ENCODE results near the gene HID1.

The HID1 gene

DNA sequence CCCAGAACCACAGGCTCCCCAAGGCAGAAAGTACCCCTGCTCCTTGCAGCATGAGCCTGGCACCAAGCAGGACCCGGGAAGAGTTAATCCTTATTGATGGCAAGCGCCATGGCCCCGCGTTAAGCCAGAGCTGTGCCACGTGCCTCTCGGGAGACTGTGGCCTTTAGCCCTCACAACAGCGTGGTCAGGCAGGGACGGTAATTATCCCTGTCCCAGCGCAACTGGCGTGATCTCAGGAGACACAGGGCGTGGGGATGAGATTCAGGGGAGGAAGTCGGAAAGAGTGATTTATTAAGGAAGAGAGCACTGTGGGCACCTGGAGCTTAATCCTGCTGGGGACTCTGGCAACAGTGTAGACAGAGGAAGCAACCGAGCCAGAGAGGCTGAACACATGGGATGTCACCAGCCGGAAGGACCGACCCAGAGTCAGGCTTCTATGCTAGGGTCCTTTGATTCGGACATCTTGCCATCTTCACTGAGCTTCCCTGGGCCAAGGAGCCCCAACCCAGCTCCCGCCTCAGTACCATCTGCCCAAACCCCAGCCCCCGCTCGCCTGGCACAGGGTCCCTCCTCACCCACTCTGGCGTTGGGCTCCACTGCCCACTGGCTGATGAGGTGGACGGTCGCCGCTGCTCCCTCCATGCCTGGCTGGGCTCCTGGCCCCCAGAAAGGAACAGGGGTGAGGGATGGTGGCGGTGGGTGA lies 20.0 kb downstream of the HID1 start:
- FAIRE-seq (no peak), DNase-seq (ENCODE audit: extremely low spot score, insufficient read length, low read depth) (no peak)

DNA sequence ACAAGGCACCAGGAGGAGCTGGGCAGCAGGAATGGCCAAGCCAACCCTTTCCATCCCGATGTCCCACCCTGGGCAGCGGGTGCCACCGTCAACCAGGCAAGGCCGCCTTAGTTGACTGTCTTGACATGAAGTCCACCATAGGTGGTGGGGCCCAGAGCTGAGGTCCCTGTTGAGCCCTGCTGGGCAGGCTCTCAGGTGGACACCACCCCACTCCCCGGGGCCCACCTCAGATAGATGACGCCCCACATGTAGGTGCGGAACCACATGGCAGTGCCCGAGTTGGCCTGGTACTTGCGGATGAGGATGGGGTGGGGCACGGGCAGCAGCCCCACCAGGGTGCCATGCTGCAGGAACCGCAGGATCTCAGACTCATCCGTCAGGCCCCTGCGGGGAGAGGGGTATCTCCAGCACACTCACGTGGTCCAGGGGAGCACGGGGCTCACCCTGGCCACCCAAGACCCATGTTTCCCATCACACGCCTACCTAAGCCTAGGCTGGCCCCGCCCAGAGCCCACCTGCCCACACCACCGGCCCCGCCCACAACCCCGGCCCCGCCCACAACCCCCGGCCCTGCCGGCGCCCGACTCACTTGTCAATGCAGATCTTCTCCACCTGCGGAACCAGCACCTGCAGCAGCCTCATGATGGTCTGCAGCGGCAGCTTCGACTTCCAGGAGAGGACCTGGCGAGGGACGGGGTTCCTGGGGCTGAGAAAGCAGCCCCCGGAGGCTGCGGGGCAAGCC lies 20.7 kb downstream of the HID1 start:
- DNase-seq (ENCODE audit: extremely low spot score, insufficient read length, low read depth), result no peak
- FAIRE-seq, result no peak

DNA sequence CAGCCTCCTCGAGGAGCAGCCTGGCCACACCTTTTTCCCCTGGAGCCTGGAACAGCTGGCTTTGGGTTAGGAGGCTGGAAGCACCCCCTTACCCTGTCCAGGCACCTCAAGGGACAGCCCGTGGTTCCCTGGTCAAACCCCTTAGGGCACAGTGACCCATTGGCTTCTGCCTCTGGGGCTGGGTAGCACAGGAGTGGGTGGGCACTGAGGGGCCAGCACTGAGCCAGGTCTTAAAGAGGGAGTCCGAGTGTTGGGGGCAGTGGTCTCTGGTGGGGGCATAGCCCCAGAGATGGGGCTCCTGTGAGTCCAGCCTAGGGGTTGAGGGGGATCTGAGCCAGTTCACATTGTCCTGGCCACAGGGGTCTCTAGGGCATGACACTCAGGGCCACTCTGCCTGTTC lies 21.5 kb downstream of the HID1 start:
- no peak for DNase-seq (ENCODE audit: extremely low spot score, insufficient read length, low read depth)
- no peak for FAIRE-seq

DNA sequence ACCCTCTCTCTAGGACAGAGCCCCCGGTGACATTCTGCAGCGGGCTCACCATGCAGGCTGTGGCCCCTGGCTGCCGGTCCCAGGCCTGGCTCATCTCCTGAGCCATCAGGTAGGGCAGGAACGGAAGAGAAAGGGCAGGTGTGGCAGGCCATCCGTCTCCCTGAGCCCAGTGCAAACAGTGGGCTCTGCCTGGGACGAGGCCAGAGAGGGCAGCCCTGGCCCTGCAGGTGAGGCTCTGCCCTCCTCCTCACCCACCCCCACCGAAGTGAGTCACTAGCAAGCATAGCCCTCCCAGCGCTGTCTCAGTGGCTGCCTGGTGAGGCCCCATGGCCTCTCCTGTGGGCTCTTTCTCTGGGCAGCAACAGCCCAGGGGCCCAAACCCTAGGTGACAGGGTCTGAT lies 22.4 kb downstream of the HID1 start:
- FAIRE-seq, result no peak

DNA sequence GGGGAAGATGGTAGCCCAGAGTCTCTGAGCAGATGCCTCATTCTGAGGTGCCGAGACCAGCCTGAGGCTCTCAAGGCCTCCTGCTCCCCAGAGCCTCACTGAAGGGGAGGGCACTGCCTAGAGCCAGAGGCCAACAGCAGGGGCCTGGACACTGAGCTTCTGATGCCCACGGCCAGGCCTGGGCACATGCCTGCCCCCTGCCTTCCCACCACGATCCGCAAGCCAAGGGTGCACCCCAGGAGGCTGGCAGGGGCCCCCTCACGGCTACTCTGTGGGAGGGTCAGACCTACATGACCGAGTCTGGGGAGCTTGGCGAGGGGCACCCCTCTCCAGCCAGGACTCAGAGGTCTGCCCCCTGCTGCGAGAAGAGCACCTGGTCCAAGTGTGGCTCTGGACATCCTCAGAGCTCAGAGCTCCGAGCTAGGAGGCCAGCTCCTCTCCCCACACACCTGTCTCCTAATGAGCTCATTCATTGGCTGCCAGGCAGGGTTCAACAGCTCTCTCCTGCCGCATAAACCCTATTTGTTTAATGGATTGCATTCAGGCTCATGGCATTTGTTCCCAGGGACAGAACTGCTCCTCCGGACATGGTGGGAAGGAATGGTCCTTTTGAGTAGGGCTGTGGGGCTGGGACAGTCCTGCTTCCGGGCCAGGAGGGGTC lies 23.0 kb downstream of the HID1 start:
- no peak for DNase-seq (ENCODE audit: extremely low spot score, insufficient read length, low read depth)
- FAIRE-seq, result no peak

More for the DNA sequence above, 22.4 kb downstream of the HID1 start:
- DNase-seq (ENCODE audit: extremely low spot score, insufficient read length, low read depth), result no peak

DNA sequence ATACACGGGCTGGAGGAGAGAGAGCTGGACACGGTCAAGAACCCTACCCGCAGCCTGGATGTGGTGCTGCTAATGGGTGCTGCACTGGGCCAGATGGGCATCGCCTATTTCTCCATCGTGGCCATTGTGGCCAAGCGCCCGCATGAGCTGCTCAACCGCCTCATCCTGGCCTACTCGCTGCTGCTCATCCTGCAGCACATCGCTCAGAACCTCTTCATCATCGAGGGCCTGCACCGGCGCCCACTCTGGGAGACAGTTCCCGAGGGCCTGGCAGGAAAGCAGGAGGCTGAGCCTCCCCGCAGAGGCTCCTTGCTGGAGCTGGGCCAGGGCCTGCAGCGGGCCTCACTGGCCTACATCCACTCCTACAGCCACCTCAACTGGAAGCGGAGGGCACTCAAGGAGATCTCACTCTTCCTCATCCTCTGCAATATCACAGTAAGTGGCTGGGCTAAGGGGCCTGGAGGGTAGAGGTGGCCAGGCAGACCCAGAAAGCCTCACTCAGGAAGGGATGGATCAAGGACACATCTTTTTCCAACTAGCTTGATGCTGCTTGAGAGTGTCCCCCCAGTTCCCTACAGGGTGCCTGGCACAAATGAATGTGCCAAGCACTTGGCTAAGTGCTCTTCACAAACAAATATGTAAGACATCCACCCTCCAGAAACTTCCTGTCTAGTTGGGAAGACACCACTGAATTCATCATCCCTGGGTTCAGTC lies 25.4 kb downstream of the HID1 start:
- DNase-seq (ENCODE audit: extremely low spot score, insufficient read length, low read depth), result no peak
- no peak for FAIRE-seq

DNA sequence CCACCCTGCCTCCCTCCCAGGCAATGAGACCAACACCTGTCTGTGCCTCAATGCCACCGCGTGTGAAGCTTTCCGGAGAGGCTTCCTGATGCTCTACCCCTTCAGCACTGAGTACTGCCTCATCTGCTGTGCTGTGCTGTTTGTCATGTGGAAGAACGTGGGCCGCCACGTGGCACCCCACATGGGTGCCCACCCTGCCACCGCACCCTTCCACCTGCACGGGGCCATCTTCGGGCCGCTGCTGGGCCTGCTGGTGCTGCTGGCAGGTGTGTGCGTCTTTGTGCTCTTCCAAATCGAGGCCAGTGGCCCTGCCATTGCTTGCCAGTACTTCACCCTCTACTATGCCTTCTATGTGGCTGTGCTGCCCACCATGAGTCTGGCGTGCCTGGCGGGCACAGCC lies 25.9 kb downstream of the HID1 start:
- DNase-seq (ENCODE audit: extremely low spot score, insufficient read length, low read depth) (no peak), FAIRE-seq (no peak)

DNA sequence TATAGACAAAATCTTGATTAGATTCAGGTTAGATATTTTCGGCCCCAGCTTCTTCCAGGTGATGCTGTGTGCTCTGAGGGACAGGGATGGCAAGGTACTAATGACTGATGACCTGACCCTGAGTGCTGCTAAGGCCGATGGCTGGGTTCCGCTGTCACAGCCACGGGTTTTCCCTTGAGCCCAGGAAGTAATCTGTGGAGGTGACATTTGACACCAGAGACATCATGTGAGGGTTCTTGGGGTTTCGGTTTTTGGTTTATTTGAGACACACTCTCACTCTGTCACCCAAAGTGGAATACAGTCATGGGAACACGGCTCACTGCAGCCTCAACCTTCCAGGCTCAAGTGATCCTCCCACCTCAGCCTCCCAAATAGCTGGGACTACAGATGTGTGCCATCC lies 27.0 kb downstream of the HID1 start:
- FAIRE-seq, result peak; percentile 88

DNA sequence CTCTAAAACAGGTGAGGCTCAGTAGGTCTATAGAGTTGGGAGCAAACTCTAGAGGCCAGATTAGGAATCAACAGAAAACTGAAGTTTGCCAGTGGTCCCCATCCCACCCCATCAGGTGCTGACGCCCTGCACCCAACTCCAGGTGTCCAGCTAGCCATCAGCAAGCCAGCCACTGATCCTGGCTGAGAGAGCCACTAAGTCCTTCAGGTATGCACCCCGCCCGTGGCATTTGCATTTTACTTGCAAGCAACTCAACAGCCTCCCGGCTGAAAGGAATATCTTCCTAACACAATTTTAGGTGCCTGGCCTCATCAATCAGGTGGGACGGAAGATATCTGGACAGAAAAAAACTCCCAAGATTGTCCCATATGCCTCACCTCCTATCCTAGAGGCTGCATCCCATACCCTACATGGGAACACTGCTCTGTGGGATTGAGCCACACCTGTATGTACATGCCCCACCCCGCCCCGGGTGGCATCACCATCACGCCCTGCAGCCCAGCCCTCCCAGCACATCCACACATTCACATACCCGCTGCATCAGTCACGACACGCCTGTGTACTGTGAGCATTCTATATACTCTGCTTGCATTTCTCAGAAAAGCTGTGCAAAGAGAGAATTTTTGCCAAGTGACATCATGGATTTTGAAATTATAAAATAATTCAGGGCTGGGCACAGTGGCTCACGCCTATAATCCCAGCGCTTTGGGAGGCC lies 28.6 kb downstream of the HID1 start:
- no peak for FAIRE-seq
- no peak for DNase-seq (ENCODE audit: extremely low spot score, insufficient read length, low read depth)

More for the DNA sequence above, 27.0 kb downstream of the HID1 start:
- peak; percentile 40 for DNase-seq (ENCODE audit: extremely low spot score, insufficient read length, low read depth)

DNA sequence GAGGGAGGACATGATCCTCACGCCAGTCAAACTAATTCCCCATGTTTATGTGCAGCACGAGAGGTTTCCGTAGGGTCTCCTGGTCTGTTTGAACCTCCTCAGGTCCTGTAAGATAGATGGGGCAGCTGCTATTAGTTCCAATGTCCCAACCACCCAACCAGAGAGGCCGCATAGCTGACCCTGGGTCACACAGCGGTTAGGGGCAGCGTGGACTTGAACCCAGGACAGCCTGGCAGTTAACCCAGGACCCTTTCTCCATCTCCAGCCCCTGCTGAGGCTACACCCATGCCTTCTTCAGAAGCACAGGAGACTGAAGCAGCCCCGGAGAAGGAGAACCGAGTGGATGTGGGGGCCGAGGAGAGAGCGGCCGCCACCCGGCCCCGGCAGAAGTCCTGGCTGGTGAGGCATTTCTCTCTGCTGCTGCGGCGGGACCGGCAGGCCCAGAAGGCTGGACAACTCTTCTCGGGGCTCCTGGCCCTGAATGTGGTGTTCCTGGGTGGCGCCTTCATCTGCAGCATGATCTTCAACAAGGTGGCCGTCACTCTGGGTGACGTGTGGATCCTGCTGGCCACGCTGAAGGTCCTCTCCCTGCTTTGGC lies 31.3 kb downstream of the HID1 start:
- FAIRE-seq (no peak), DNase-seq (ENCODE audit: extremely low spot score, insufficient read length, low read depth) (no peak)

DNA sequence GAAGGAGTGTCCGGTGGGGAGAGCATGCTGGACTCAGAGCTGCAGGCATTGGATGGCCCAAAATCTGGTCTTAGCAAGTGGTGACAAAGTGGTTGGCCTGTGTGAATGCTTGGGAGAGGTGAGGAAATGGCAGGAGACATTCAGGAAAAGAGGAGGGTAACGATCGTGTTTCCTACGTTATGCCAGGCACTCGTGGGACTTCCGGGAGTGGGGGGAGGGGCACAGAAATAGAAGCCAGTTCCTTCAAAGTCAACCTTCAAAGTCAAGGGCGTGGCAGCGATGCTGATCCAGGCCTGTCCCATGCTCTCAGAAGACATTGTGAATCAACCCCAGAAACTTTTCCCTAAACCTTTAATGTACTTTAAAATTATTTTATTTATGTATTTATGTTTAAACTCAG lies 33.0 kb downstream of the HID1 start:
- FAIRE-seq, result no peak
- DNase-seq (ENCODE audit: extremely low spot score, insufficient read length, low read depth), result no peak

DNA sequence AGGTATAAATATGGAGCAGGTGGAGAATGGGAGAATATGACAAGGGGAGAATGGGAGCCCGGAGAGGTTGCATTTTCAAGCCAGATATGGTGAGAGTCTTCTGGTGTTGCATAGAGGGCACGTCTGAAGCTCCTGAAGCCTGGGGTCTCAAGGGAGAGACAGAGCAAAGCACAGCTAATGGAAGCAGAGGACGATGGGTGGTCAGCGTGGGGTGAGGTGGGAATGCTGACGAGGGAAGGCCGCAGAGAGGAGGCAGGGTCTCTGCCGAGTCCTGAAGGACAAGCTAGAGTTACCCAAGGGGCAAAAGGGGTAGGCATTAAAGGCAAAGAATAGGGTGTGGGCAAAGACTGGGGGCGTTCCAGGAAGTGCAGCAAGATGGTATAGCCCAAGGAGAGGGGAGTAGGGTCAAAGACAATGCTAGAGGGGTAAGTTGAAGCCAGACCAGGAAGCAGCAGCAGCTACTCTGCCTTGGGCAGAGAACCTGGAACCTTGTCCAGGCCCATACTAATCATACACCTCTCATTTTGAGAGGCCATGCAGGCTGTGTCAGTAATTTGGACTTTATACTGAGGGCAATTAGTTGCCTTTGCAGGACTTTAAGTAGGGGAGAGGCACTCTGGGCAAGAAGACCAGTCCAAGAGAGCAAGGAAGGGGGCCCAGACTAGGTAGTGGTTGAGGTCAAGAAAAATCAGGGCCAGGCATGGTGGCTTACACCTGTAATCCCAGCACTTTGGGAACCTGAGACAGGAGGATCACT lies 34.2 kb downstream of the HID1 start:
- FAIRE-seq, result no peak
- DNase-seq (ENCODE audit: extremely low spot score, insufficient read length, low read depth), result no peak

DNA sequence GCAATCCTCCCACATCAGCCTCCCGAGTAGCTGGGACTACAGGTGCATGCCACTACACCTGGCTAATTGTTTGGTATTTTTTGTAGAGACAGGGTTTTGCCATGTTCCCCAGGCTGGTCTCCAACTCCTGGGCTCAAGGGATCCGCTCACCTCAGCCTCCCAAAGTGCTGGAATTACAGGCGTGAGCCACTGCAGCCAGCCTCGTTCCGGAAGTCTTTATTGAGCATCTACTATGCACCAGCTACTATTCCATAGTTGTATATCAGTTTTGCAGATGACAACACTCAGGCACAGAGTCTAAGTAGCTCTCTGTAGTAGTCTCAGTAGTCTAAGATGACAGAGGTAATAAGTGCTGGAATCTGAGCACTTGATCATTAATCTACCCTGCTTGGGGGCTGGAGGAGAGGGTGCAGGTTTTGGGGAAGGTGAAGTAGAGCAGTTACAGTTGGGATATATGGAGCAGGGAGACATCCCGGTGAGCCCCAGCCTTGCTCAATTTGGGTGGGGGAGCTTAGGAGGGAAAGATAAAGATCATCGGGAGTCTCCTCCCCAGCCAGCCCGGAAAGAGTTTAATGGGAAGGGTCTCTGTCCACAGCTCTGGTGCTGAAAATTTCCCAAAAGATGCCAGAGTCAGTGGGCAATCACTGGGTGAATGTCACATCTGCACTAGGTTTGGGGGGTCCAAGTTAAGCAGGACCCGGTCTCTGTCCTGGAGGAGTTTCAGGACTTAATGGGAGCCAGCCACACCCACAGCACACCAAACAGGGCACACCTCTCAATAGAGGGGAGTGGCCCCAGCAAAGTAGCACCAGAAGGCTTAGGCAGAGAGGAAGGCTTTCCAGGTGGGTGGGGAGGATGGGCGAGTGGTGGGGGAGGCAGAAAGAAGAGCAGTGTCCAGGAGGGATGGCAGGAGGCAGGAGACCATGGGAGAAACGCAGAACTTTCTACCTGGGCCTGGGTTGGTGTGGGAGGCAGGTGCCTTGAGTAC lies 35.2 kb downstream of the HID1 start:
- no peak for FAIRE-seq

DNA sequence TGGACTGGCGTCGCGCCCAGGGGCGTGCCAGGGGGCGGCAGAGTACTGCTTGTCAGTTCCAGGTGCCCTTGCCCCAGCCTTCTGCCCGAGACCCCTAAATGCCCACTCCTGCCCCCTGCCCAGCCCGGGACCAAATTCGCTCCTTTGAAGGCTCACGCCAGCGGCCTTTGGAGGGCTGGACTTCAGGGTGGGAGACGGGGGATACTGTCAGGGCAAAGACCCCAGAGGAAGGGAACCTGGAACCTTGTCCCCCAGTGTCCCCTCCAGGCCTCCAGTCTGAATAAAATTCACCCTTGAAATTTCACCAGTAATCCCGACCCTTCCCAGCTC lies 36.1 kb downstream of the HID1 start:
- FAIRE-seq (no peak), DNase-seq (ENCODE audit: extremely low spot score, insufficient read length, low read depth) (no peak)

More for the DNA sequence above, 35.2 kb downstream of the HID1 start:
- DNase-seq (ENCODE audit: extremely low spot score, insufficient read length, low read depth), result no peak

DNA sequence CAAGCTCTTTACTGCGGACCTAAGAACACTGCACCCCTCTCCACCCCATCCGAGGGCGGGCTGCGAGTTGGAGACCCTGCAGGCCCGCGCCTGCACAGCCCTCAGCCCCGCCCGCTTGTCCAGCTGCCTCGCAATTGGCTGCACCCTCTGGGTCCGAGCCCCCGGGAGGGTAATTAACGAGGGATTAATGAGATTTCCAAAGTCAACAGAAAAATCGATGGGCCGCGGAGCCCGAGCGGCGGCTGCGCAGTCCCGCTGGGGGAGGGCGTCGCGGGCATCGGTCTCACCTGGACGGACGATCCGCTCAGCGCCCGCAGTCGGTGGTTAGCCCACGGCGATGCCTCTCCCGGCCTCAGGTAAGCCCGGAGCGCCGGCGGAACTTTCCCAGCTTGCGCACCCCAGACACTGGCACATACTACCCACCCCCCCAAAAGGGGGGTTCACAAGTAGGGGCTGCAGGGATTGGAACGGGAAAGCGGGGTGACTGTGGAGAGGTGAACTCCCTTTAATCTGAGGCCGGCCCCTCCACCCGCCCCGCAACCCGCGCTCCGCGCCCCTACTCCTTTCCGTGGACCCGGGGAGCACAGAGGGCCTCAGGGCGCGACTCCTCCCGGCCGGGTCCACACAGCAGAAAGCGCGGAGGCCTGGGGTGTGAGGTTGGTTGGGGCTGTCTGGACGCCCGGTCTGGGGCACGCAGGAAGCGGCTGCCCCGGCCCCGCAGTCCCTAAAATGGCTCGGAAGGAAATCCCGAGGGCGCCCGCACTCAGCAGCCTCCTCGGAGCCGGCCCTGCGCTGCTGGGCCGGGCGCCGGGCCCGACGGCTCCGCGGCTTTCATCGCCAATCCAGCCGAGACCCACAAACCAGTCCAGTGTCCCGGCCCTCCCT lies 36.7 kb downstream of the HID1 start, which contains the start of gene OTOP3:
TSS of gene OTOP3 (plus strand) at position 314 of the 885 bp plus-strand sequence. CDS start at position 338, 24 bp downstream.
- FAIRE-seq, result no peak
- no peak for DNase-seq (ENCODE audit: extremely low spot score, insufficient read length, low read depth)

DNA sequence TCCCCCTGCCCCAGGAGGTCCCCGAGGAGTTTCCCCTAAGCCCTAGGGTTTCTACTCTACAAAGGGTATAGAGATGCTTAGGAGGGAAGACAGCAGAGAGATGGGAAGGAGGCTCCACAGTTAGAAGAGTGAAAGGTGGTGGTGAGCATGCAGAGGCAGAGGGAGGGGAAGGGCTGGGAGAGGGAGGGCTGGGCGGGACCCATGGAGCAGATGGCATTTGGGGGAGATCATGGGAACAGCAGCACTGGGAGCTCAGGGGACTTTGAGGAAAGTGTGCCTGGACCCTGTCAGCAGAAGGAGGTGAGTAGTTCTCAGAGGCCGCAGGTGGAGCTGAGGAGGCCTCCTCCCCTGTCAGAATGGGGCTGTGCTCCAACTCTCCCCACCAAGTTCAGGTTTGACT lies 37.5 kb downstream of the HID1 start:
- no peak for DNase-seq (ENCODE audit: extremely low spot score, insufficient read length, low read depth)
- FAIRE-seq, result no peak

DNA sequence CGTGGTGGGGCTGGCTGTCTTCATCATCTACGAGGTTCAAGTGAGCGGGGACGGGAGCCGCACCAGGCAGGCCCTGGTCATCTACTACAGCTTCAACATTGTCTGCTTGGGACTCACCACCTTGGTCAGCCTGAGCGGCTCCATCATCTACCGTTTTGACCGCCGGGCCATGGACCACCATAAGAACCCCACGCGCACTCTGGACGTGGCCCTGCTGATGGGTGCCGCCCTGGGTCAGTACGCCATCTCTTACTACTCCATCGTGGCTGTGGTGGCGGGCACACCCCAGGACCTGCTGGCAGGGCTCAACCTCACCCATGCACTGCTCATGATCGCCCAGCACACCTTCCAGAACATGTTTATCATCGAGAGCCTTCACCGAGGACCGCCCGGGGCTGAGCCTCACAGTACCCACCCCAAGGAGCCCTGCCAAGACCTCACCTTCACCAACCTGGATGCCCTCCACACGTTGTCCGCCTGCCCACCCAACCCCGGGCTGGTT lies 42.0 kb downstream of the HID1 start:
- FAIRE-seq (no peak), DNase-seq (ENCODE audit: extremely low spot score, insufficient read length, low read depth) (no peak)

Data from GM18507 (cell line).